NCI-H2081 treated with DMSO at 0.1 percent for 48 hours (cell line): Measurements from ENCODE around the gene TNIP3.
"Not testable (repeated sequence)": the region's sequence is repeated elsewhere in the genome, so short reads cannot be mapped to it uniquely, and the experiment has no call there.

Experiments used
- DNase-seq: peaks from one replicate; lab custom pipeline; 2025; lab: John Stamatoyannopoulos, UW

TNIP3 gene, protein sequence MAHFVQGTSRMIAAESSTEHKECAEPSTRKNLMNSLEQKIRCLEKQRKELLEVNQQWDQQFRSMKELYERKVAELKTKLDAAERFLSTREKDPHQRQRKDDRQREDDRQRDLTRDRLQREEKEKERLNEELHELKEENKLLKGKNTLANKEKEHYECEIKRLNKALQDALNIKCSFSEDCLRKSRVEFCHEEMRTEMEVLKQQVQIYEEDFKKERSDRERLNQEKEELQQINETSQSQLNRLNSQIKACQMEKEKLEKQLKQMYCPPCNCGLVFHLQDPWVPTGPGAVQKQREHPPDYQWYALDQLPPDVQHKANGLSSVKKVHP

DNA sequence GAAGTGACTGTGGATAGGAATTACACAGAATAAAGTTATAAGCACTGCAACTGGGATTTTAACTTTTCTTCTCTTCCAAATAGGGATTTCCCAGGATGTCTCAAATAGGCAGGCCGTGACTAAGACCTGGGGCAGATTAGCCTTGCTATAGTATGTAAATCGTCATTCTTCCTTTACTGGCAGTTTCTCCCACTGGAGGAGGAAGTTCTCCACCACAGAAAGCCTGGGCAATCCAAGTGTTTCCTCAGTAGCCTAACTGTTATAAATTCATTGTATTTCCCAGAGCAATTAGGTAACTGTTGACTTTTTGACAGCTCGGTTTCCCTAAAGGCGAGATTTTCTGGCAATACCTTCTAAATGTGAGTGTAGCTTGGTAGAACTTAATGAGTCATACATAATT lies at the start of gene TNIP3:
TSS of gene TNIP3 (minus strand) at position 31 of the 400 bp plus-strand sequence. CDS start 196 bp downstream, outside the sequence.
- no peak for DNase-seq

DNA sequence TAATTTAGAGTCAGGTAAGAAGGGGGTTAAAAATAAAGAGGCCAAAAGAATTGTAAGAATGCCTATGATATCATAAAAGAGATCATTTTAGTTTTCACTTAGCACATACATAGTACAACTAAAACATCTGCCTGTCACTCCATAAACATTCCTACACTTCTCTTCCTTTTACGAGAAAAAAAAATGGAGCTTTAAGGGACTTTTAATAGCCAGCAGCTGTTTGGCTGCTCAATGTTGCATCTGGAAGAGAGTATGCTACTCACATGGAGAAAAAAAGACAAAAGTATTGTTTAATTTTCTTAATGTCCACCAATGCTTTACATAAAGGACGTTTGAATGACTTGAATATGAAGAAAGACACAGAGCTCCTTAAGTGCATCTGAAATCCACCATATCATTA lies 48.7 kb upstream of the TNIP3 start:
- DNase-seq, result no peak

DNA sequence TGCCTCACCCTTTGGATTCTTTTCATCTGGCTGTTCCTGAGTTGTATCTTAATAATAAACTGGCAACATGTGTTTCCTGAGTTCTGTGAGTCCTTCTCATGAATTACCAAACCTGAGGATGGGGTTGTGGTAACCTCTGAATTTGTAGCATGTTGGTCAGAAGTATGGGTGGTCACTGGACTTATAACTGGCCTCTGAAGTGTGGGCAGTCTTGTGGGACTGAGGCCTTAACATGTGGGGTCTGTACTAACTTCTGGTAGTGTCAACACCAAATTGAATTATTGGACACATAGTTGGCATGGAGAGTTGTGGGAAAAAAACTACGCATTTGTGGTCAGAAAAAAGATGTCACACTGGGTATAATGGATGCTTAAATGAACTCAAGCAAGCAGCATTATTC lies 45.0 kb upstream of the TNIP3 start:
- no peak for DNase-seq

DNA sequence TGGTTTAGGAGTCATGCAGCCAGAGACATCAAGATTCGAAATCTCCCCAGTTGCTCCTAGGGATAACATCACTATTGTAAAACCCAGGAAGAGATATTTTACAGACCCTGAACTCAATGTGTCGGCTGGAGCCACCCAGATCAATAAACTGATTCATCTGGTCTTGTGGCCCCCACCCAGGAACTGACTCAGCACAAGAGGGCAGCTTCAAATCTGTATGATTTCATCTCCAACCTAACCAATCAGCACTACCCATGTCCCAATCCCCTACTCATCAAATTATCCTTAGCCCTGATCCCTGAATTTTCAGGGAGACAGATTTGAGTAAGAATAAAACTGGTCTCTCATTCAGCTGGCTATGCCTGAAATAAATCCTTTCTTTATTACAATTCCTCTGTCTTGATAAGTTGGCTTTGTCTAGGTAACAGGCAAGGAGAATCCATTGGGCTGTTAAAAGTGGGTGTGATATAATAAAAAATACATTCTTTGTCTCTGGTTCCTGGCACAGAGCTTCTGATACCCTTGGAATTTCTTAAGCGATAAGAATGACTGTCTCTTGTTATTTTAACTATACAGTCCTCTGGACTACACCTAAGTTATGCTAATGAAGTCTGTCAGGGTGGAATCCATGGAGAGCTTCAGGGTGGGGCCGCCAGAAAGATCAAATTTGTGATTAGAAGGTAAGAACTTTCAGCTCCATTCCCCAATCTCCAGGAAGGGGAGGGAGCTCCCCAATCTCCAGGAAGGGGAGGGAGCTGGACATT lies 44.3 kb upstream of the TNIP3 start:
- DNase-seq, result no peak

DNA sequence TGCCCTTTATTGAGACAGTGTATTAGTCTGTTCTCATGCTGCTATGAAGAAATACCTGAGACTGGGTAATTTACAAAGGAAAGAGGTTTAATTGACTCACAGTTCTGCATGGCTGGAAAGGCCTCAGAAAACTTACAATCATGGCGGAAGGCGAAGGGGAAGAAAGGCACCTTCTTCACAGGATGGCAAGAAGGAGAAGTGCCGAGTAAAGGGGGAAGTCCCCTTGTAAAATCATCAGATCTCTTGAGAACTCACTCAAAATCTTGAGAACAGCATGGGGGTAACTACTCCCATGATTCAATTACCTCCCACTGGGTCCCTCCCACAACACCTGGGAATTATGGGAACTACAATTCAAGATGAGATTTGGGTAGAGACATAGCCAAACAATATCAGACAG lies 41.7 kb upstream of the TNIP3 start:
- not testable (repeated sequence) for DNase-seq

DNA sequence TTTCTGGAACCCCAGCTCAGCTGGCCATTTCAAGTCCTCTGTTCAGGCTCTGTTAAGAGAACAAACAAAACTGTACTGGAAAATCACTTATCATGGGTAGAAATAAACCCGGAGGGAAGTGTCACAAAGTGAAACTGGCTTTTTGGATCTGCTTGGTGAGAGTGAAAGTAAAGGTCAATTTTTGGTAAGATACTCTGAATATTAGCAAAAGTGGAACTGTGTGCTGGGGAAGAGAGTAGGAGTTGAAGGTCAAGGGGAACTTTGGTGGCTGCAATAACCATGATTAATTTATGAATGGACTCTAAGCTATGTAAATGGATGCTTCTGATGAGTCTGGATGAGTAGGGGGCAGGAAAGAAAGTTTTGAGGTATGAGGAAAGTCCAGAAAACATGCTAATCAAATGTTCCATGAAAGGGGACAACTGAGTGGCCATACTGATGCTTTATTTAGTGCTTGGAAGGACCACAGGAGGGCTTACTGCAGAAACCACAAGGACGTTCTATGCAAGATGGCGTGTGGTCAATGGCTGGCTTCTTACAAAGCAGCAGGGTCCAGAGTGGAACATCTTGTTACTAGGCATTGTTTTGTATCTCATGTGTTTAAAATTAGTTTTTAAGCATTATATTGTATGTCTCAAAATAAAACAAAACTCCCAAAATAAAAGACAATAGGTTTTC lies 36.8 kb upstream of the TNIP3 start:
- no peak for DNase-seq

DNA sequence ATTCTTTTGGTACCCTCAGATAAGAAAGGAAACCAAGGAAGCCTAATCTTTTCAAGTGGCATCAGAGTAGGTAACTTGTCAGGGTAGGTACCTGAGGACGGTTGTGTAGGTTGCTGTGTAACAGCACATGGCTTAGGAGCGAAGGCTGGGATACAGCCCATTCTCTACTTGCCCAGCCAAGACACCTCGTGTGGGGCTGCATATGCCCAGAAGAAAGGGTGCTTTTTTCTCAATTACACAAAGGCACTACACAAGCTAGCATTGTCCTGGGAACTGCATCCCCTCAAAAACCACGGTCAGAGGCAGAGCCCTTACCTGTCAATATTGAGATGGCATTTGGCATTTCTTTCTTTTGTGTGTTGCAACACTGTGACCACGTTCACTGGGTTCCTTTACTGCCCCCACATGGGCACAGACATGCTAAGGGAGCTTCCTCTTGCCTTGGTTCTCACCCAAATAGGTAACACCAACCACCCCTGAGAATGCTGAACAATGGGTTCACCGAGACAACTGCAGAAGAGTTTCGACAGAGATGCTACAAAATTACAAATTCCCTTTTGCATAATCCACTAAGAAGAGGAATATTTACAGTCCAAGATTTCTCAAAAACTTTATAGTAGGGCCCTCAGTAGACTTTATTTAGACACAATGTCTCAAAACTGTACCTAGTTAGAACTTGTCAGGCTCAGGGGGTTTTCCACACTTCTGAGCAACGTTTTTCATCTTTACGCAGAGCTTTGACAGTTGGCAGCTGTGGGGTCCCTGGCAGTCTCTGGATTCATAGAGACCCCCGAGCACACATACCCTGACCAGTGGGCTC lies 35.8 kb upstream of the TNIP3 start:
- DNase-seq, result no peak

DNA sequence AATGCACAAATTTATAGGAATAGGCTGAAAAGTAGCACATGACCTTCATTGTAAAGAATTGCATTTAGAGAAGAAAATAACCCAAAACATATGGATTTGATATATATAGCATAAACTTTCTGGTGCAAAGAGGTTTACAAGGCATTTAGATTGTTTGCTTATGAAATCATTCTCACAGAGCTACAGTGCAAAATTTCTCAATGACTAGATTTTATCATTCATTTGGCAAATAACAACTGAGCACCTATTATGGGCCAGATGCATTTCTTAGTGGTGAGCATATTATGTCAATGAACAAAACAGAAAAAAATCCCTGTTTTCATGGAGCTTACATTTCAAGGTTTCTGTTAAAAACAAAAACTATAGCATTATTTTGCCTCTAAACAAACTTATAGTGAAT lies 34.1 kb upstream of the TNIP3 start:
- DNase-seq, result no peak

DNA sequence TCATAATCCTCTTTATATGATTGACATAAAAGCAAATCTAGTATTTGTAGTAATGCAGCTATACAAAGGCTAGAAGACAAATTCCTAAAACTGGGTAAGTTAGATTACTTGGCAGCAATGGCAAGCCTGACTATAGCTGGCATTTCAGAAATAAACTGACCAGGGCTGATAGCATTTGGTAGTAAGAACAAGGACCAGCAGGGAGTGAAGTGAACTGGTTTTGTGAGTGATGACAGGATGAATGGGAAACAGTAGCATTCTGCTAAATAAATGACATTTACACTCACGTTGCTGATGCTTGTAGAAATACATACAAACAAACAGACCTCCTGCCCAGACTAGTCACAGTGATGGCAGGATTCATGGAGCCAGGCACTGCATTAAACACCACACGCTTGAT lies 31.5 kb upstream of the TNIP3 start:
- no peak for DNase-seq

DNA sequence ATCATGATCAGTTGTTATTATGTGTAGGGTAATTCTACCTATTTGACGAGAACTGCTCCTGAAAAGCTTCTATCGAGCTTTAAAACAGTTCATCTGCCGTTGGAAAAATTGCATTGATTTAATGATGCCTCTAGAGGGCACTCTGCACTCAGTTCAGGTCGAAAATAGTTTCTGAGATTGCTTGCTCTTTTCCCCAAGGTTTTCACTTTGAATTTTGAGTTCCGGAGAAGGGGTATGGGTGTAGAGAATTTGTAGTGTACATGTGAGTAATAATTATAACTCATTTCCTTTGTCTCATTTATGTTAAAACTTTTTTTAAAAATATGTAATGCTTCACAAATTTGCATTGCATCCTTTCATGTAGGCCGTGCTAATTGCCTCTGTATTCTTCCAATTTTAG lies 28.4 kb upstream of the TNIP3 start:
- DNase-seq, result peak; percentile 2

DNA sequence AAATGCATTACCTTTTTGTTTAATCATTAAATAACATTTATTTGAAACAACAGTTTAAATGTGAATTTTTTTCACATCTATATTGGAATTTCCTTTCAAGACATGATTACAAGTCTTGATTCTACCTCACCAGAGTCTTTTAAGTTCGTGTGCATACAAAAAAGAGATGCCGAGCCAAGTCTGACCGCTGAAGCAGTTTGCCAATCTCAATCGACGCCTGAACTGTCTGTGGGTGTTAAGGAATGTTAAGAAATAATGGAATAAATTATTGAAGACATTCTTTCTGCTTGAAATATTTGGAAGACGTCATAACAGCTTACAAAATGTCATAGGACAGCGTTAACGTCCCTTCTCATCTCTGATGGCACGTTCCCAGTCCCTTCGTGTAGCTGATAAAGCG lies 27.9 kb upstream of the TNIP3 start:
- no peak for DNase-seq

DNA sequence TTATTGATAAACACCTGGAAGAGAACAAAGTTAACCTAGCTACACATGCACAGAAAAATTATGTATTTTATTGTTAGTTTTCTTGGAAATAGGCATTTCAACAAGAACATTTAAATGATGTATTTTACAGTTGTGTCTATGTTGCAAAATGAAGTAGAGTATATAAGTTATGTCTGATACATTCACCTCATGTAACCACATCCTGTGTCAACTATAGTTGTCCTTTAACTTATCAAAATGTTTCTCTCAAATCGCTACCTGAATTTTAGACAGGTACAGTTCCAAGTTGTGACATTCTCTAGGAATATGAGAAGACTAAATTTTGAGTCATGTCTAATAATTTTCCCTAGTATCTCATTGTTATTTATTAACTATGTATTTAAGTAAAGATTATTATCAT lies 27.2 kb upstream of the TNIP3 start:
- no peak for DNase-seq

DNA sequence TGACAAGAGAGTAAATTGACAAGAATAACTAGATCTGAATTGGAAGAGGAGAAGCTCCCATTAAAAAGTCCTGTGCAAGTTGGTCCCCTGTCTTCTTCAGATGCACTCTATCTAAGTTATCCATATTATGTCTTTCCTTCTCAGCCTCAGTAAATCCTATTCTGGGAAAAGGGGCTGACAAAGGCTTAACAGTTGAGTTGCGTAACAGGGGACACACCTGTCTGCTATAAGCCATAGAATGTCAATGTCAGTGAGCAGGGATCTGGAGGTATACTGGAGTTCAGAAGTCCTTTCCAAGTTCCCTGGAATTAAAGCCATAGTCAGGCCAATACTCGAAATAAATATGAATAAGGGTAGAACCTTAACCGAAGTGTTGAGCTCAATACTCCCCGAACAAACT lies 26.3 kb upstream of the TNIP3 start:
- no peak for DNase-seq

DNA sequence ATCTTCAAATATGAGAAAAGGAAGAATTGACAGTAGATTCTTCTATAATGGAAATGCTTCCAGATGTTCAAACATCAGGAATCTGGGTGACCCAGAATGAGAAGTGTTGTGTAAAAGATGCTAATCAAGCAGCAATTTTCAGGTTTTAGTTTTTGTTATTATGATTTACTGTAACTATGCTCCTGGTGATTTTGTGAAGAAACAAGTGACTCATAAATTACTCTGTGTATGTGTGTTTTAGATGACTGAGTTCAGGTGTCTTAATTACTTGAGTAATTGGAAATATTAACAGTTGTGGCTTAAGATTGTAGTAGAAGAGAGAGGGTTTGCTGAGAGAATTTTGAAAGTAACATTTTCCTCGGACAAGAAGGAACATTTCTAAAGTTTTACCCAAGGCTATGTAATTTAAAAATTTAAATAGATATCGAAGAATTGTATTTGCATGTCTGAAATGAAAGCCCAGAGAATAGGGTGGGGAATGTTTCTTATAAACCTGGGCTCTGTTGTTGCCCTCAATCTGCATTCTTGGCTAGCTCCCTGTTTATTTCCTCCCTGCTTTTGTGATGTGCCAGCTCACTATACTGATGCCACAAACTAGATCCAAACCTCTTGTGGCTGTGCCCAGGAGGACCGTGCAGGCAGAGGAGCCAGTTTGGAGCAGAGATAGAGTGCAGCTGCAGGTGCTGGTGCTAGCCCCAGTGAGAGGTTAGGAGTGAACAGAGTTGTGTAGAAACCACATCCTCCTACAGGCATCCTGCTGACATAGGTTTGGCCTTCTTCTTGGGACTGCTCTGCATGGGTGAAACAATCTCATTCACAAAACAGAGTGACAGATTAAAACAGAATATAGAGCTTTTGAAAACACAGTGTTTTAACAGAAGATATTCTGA lies 25.4 kb upstream of the TNIP3 start:
- no peak for DNase-seq

DNA sequence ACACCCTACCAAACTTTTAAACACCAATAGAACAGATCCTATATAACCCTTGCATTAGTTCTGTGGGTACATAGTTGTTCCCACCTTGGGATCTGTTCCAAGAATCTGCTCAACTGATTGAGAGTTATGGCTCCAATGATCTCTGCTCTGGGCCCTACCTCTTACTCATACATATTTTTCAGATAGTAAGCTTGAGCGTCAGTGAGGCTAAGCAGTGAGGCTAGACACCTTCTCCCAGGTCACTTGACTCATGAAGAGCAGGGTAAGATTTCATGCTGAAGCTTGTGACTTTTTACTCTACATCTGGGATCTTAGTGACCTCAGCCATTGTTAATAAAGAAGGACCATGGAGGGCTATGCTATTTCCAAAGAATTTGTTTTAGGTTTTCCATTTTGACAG lies 23.1 kb upstream of the TNIP3 start:
- no peak for DNase-seq

DNA sequence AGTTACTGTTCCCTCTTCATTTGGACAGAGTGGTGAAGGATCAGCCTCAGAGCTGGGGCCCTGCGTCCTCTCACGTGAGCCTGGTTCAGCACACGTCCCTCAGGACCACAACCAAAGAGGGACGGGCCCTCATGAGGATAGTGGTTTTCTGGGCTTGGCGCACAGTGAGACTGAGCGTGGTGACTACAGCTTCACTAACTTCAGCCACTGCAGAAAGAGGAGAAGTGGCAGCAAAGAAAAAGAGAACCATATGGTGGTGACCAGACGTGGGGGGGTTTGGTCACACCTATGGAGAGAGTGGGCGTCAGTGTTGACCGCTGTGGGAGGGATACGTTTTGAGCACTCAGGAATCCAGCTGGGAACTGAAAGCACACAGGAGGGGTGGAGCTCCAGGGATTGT lies 21.8 kb upstream of the TNIP3 start:
- no peak for DNase-seq

DNA sequence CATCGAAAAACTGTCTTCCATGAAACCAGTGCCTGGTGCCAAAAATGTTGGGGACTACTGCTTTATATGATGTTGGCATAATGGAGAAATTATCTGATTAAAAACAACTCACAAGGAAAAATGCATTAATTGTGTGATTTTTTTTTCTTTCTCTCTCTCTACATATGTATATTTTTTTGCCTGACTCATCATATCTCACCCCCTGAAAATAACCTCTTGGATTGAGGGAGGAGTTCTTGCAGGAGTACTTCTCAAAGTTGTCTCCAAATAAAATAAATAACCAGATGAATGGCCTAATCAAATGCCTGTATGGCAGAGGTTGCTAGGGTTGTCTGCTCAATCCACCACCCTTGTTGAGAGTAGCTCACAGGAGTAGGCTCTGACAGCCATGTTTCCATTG lies 19.9 kb upstream of the TNIP3 start:
- no peak for DNase-seq

DNA sequence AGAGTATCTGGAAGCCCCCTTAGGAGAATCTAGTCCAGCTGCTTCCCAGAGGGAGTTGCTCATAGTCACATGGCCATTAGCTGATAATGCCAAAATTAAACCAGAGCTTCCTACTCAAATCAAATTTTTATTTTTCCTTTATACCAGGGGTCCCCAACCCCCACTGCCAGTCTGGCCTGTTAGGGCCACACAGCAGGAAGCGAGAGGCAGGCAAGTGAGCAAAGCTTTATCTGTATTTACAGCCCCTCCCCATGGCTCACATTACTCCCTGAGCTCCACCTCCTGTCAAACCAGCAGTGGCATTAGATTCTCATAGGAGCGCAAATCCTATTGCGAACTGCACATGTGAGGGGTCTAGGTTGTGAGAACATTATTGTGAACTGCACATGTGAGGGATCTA lies 19.2 kb upstream of the TNIP3 start:
- no peak for DNase-seq

DNA sequence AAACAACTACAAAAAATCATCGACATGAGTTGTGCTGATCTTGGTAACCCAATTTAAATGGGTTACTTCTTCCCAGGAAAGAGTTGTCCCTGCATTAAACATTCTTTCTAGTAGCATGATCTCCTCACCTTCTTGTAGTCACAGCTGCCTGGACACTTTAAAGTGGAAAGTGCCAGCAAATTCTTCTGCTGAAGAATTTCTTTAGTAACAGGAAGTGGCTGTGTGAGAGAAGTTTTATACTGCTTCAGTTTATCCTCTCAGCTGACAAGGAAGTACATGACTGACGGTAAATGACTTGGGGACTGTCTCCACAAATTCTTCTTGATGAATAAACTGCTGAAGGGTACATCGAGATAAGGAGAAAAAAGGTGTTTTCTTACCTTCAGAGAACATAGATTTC lies 18.2 kb upstream of the TNIP3 start:
- DNase-seq, result no peak

DNA sequence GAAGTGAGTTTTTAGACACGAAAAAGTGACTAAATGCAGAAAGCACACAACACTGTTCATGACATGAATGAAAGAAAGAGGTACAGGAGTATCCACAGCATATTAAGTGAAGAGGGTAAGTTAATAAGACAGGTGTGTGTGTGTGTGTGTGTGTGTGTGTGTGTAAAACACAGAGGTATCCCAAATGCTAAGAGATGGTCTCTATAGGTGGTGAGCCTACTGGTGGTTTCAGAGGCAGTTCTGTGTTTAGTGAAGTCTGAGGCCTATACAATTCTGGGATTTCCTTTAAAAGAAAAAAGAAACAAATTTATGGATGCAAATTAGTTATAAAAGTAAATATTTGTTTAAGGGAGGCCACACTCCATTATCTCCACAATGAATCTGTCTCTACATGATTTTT lies 17.4 kb upstream of the TNIP3 start:
- DNase-seq, result no peak

DNA sequence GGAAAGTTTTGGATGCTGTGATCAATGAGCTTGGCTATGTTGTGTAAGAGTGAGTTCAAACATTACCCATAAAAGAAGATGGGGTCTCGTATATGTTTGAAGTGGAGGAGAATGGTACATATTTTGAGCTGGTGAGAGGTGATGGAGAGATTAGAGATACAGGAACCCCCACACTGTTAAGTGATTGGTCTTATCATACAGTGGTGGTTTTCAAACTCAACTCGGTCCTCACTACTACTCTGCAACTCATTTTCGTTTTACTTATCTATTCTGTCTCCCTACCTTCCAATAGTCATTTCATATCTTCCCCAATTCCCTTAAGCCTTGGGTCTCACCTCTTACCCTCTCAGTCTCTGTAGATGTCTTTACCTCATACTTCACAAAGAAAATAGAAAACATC lies 16.4 kb upstream of the TNIP3 start:
- DNase-seq, result no peak
